Measurements from ENCODE around the gene MYO5B. TPM values are rescaled to one million over a fixed set of nuclear protein-coding genes. Genes with fewer than 3 reads are reported as not detected.

MYO5B gene
- total and polyA plus RNA-seq, 9 of the 15 experiments (the other 6 are each of a cell fraction or from before 2014, with no cell fraction given): 0.07 to 0.42 (median 0.28) TPM

DNA sequence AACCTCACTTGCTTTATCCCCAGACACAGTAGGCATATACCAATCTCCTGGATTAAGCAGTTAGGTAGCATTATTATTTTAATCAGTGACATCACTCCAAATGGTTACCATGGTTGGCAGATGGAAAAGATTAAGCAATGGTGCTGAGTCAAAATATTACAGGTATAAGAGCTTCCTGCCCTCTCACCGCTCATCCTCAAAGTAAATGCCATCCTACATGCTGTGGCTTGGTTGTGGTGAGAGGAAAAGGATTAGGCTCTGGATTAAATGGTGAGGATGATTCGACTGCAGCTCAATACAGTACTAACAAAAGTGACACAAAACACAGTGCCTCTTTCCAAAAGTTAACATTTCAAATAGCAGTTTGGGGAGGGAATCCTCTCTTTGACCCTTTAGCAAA, 272.7 kb downstream of the MYO5B start (continued):
- TF ChIP-seq FOXA3 (CRISPR knock-in tag; conservative IDR thresholded peaks at IDR 0.05 in 1 of 2, IDR thresholded peaks at IDR 0.05 in 1 of 2): no peak

- DNase-seq (ENCODE audit: extremely low read depth in 1 of 4, low spot score in 3 of 4): no peak
- Histone ChIP-seq H3K9ac (ENCODE audit: insufficient read depth in 1 of 2, low read depth in 2 of 2, low read length in 2 of 2) (no peak overlapping the region), H2AFZ (ENCODE audit: low read depth, low read length) (no peak overlapping the region), H3K79me2 (ENCODE audit: control insufficient read depth, insufficient read depth, low read length) (no peaks in the 10 kb centered on the region), H3K36me3 (ENCODE audit: control insufficient read depth, insufficient read depth, low read length) (no peaks in the 10 kb centered on the region), H3K9me1 (ENCODE audit: control insufficient read depth, insufficient read depth, low read length) (no peaks in the 10 kb centered on the region), H3K27me3 (ENCODE audit: control insufficient read depth in 2 of 2, insufficient read depth in 2 of 2, low read length in 2 of 2) (peaks cover 2 to 11% of the 10 kb centered on the region in 2 experiments; a peak in 2 of 5 replicates), H3K9me3 (replicated peaks; ENCODE audit: control insufficient read depth, insufficient read depth, low read depth, low read length) (no peaks in the 10 kb centered on the region), H3K4me3 (no peak overlapping the region), H3K4me1 (replicated peaks in 1 of 2; ENCODE audit: control insufficient read depth in 2 of 2, insufficient read depth in 2 of 2, low read length in 2 of 2) (no peaks in the 10 kb centered on the region), H3K4me2 (ENCODE audit: insufficient read depth, low read length) (no peak overlapping the region), H4K20me1 (replicated peaks; ENCODE audit: control insufficient read depth, insufficient read depth, low read length) (0 out of 2 replicates have a peak, but pooled peaks cover 4% of the 10 kb centered on the region), H3K27ac (ENCODE audit: extremely low read depth, low read depth, low read length) (no peak overlapping the region)
- in situ Hi-C loops (cut with MboI): no loop called here
- ChIA-PET POLR2A (interaction anchor here (0.7 kb wide), 1 partner anchor 271 kb away, joined by 4 read pairs; no protein-coding TSS in a partner anchor), CTCF (ENCODE audit: low intra/inter-chr PET ratio) (no interaction called here)
- intact Hi-C loops (cut with micrococcal nuclease): no loop called here
- 0% methylated on average over 9 of the region's 12 CpGs for WGBS (ENCODE audit: insufficient coverage, low coverage, missing lambda C conversion rate)
- FAIRE-seq: no peak
- BruUV-seq (replicated peaks): no TSS peak
- ATAC-seq: no peak
- TF ChIP-seq CAMTA2 (CRISPR knock-in tag; conservative IDR thresholded peaks at IDR 0.05): no peak
- TF ChIP-seq NR2C1 (IDR thresholded peaks at IDR 0.05): no peak
- TF ChIP-seq NR2C1 (tag; IDR thresholded peaks at IDR 0.05): no peak
- no peak for TF ChIP-seq MGA (IDR thresholded peaks at IDR 0.05)
- TF ChIP-seq KDM5B (IDR thresholded peaks at IDR 0.05; ENCODE audit: insufficient replicate concordance, low read depth, low read length): no peak
- no peak for TF ChIP-seq HDGF (IDR thresholded peaks at IDR 0.05)
- no peak for TF ChIP-seq TFAM (CRISPR knock-in tag; conservative IDR thresholded peaks at IDR 0.05)
Measured at GRCh38 chr18:49921318-49921985, 273.5 kb downstream of the MYO5B start.
